HK-2 (cell line): ENCODE results near the gene MIEF1.

Experiments
- DNase-seq: peaks from one replicate; pipeline ENCODE4 v3.0.0-alpha.2; 2018; ENCODE audit not compliant: unreplicated experiment

Gene MIEF1

DNA sequence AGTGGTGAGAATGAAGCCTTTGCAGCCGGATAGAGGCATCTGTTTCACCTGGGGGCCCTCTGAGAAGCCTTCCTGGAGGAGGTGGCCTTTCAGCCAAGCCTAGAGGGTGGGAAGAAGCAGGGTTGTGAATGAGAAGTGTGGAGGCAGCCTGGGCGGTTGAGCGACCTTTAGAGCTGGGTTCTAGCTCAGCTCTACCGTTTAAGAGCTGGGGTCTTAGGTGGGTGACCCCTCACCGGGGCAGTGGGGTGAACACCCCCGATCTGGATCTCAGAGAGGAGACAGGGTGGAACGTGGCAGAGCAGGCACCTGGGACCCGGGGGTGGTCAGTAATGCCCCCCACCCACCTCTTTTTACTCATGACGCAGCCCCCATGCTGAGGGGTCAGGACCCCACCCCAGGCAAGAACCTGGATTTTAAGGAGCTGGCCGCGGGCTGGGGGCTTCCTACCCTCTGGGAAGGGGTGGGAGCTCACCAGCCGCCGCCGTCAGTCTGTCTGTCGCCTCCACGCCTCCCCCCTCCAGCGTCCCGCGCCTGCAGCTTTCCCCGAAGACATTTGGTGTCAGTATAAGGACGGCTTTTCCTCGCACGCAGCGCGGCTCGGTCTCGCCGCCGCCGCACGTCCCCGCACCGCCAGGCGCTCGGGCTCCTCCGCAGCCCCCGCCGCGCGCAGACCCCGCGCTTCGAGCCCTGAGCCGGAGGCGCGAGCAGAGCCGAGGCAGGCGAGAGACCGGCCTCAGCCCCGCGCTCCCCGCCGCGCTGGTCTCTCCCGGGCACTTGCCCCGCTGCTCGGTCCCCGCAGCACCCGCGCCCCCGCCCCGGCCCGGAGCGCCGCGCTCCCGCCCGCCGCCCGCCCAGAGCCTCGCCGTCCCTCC, 55.1 kb downstream of the MIEF1 start:
- no peak for DNase-seq

DNA sequence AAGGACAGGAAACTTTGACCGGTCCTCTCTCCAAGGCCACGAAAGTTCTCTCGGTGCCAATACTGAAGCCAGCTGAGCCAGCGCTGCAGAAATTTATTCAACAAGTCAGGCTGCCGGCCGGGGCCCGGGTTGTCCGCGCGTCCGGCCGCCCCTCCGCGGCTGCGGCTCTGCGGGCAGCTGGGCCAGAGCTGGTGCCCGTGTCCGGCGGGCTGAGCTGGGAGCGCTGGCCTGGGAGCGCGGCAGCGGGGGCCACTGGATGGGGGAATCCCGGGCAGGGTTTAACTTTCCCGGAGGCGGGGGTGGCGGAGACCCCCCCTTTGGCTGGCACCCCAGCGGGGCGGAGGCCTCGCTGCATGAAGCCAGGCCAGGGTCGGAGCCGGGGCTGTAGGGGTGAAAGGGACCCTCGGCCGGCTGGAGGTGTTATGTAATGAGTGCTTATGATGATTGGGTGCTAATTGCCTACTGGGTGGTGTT, 56.2 kb downstream of the MIEF1 start:
- DNase-seq = no peak

DNA sequence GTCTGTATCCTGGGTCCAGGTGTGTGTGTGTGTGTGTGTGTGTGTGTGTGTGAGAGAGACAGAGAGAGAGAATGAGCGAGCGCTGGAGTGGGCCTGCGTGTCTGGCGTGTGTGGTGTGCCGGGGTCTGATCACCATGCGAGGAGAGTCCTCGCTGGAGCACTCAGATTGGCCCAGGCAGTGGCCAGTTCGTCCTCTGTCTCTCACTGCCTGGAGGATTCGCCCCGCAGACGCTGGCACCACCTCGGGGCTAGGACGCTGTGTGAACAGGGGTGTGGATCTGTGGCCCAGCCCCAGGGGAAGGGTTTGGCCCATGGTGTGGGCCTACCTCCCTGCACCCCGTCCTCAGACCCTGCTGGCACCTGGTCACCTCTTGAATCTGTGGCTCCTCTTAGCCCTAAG, 56.9 kb downstream of the MIEF1 start:
- DNase-seq = no peak

DNA sequence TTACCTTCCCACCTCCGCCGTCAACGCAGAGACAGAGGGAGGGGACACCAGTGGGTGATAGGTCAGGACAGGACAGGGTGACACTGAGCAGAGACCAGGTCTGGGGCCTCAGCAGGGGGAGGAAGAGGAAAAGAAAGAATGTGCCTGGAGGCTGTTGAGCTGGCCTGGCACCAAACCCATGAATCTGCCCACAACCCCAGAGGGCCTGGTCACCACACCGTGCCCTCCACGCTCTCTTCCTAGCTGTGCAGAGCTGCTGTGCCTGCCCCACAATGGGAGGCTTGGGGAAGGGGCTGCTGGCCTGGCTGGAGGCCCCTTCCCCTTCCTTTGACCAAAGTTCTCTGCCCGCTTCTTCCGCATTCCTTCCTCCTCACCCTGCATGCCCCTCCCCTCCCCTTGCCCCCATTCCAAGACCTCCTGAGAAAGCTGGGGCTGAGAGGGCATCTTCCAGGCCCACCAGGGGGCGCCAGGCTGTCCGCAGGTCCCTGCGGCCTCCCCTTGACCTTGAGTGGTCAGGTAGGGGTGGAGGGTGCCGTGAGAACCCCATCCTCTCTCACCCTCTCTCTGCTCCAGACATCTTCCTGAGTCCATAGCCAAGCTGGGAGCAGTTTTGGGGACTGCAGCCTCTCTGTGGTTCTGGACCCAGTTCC, 57.5 kb downstream of the MIEF1 start:
- DNase-seq = no peak

DNA sequence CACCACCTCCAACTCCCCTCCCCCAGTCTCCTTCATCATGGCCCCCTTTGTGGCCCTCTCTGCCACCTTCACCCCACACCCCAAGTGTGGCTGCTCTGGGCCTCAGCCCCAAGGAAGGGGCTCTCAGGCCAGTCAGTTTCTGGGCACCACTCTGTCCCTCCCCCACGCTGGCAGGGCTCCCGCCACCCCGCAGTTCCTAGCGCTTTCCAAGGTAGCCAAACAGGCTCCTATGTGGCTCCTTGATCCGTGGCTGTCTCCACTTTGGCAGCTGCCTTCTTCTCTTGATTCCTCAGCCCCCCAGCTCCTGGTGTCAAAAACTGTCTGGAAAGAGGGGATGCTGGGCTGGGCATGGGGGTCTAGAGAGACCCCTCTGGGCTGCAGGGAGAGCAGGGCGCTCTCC, 58.0 kb downstream of the MIEF1 start:
- DNase-seq = no peak

DNA sequence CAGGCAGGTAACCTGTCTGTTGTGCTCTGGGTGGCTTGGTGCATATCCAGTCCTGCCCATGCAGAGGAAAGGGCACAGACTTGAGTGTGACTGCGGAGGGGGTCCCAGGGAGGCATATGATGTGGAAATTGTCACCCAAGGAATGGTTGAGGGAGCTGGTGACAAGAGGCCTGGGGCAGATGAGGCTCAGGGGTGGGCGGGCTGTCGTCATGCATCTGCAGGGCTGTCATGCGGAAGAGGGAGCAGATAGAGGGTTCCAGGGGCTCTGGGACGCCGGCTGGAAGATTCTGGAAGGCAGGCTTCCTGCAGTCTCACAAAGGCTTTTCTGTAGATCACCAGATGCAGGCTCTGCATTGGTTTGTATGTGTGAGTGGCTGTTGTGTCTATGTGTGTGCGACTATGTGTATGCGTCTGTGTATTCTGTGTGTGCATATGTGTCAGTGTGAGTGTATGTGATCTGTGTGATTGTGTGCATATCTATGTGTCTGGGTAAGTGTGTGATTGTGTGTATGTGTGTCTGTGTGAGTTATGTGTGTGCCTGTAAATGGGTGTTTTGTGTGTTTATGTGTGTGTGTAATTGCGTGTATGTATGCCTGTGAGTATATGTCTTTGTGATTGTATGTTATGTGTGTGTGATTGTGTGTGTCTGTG, 60.9 kb downstream of the MIEF1 start:
- DNase-seq = no peak

DNA sequence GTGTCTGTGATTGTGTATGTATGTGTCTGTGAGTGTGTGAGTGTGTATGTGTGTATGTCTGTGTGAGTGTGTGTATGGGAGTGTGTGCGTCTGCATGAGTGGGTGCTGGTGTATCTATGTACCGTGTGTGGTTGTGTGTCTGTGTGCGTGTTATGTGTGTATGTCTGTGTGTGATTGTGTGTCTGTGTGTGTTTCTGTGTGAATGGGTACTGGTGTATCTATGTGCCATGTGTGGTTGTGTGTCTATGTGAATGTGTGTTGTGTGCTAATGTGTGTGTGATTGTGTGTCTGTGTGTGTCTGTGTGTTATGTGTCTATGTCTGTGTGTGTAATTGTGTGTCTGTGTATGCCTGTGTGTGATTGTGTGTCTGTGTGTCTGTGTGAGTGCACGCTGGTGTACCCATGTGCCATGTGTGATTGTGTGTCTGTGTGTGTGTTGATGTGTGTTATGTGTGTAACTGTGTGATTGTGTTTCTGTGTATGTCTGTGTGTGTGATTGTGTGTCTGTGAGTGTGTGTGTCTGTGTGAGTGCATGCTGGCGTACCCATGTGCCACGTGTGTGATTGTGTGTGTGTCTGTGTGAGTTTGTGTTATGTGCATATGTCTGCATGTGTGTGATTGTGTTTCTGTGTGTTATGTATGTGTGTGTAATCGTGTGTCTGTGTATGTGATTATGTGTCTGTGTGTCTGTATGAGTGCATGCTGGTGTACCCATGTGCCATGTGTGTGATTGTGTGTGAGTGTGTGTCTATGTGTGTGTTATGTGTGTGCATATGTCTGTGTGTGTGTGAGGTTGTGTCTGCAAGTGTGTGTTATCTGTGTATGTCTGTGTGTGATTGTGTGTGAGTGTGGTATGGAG, 61.7 kb downstream of the MIEF1 start:
- no peak for DNase-seq

DNA sequence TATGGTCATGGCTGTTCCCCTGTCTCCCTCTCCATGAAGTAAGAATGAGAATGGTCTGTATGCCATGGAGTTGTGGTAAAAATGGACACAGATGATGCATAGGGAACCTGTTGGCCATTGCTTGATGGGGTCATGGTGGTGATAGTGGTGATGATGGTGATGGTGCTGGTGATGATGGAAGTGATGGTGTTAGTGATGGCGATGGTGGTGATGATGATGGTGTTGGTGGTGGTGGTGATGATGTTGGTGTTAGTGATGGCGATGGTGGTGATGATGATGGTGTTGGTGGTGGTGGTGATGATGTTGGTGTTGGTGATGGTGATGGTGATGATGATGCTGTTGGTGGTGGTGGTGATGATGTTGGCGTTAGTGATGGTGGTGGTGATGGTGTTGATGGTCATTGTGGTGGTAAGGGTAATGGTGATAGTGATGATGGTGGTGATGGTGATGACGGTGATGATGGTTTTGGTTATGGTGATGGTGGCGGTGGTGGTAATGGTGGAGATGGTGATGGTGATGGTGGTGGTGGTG, 63.4 kb downstream of the MIEF1 start:
- no peak for DNase-seq

DNA sequence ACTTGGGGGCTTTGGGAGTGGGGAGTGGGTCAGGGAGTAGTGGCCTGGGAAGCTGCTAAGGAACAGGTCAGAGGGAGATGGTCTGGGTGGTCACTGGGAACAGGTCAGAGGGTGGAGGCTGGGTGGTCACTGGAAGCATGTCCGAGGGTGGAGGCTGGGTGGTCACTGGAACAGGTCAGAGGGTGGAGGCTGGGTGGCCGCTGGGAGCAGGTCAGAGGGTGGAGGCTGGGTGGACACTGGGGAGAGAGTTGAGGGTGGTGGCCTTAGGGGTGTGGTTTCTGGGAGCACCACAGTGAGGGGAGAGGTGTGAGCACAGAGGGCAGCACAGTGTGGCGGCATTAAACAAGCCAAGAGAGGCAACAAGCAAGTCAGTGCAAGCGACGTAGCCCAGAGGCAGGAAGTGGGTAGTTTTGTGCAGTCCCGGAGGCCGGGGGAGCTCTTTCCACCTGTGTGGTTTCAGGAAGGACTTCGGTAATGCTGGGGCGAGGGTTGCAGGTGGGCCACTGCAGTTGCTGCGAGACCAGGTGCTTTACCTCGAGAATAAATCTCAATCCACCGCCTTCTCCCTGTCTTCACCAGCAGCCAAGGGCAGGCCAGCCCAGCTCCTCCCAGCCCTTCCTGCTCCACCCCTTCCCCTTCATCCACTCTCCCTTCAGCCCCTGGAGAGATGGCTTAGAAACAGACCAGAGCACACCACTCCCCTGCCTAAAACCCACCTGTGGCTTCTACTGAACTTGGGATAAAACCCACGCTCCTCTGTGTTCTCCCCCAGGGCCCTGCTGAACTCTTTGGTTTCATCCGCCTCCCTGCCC, 65.3 kb downstream of the MIEF1 start:
- DNase-seq = no peak
